ENCODE measurements around the gene TYRO3.

TYRO3 gene

GRCh38 chr15:41559239-41559782 lies 299 bp downstream of the TYRO3 start:
- H3K4me2 ChIP-seq: peak overlapping the region; percentile 97
- peak overlapping the region; percentile 61 for H3K9ac ChIP-seq
- no peaks in the 10 kb centered on the region for H3K27me3 ChIP-seq (ENCODE audit: insufficient read depth, low read depth)
- no peak overlapping the region for H3K27ac ChIP-seq
- peaks cover 22% of the 10 kb centered on the region for H3K4me1 ChIP-seq (ENCODE audit: low read depth, poor library complexity, severe bottlenecking)
- H2AFZ ChIP-seq (ENCODE audit: low read depth): peak overlapping the region; percentile 73
- H4K20me1 ChIP-seq (ENCODE audit: insufficient read depth): no peaks in the 10 kb centered on the region
- H3K79me2 ChIP-seq (ENCODE audit: insufficient read depth, low read depth): no peaks in the 10 kb centered on the region
- TF ChIP-seq, protein P1, sequence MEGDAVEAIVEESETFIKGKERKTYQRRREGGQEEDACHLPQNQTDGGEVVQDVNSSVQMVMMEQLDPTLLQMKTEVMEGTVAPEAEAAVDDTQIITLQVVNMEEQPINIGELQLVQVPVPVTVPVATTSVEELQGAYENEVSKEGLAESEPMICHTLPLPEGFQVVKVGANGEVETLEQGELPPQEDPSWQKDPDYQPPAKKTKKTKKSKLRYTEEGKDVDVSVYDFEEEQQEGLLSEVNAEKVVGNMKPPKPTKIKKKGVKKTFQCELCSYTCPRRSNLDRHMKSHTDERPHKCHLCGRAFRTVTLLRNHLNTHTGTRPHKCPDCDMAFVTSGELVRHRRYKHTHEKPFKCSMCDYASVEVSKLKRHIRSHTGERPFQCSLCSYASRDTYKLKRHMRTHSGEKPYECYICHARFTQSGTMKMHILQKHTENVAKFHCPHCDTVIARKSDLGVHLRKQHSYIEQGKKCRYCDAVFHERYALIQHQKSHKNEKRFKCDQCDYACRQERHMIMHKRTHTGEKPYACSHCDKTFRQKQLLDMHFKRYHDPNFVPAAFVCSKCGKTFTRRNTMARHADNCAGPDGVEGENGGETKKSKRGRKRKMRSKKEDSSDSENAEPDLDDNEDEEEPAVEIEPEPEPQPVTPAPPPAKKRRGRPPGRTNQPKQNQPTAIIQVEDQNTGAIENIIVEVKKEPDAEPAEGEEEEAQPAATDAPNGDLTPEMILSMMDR (conservative IDR thresholded peaks at IDR 0.05; ENCODE audit: low read depth, low read length): no peak
- H3K36me3 ChIP-seq (ENCODE audit: insufficient read depth): no peaks in the 10 kb centered on the region
- H3K4me3 ChIP-seq (IDR thresholded peaks at IDR 0.05; ENCODE audit: insufficient read depth, low read depth, low read length): no peak overlapping the region

GRCh38 chr15:41560572-41560874 lies 1.5 kb downstream of the TYRO3 start:
- no peak overlapping the region for H3K9ac ChIP-seq
- H4K20me1 ChIP-seq (ENCODE audit: insufficient read depth): no peaks in the 10 kb centered on the region
- no peaks in the 10 kb centered on the region for H3K36me3 ChIP-seq (ENCODE audit: insufficient read depth)
- H2AFZ ChIP-seq (ENCODE audit: low read depth): no peak overlapping the region
- peaks cover 26% of the 10 kb centered on the region for H3K4me1 ChIP-seq (ENCODE audit: low read depth, poor library complexity, severe bottlenecking)
- TF ChIP-seq, protein P1 (conservative IDR thresholded peaks at IDR 0.05; ENCODE audit: low read depth, low read length): no peak
- no peaks in the 10 kb centered on the region for H3K27me3 ChIP-seq (ENCODE audit: insufficient read depth, low read depth)
- H3K79me2 ChIP-seq (ENCODE audit: insufficient read depth, low read depth): no peaks in the 10 kb centered on the region
- no peak overlapping the region for H3K4me3 ChIP-seq (IDR thresholded peaks at IDR 0.05; ENCODE audit: insufficient read depth, low read depth, low read length)
- H3K4me2 ChIP-seq: no peak overlapping the region; the same call in 1 of the 2 replicates
- no peak overlapping the region for H3K27ac ChIP-seq

GRCh38 chr15:41561104-41561776 lies 2.2 kb downstream of the TYRO3 start:
- no peak overlapping the region for H2AFZ ChIP-seq (ENCODE audit: low read depth)
- H3K27ac ChIP-seq: no peak overlapping the region
- peaks cover 26% of the 10 kb centered on the region for H3K4me1 ChIP-seq (ENCODE audit: low read depth, poor library complexity, severe bottlenecking)
- no peaks in the 10 kb centered on the region for H4K20me1 ChIP-seq (ENCODE audit: insufficient read depth)
- no peak overlapping the region for H3K4me3 ChIP-seq (IDR thresholded peaks at IDR 0.05; ENCODE audit: insufficient read depth, low read depth, low read length)
- H3K79me2 ChIP-seq (ENCODE audit: insufficient read depth, low read depth): no peaks in the 10 kb centered on the region
- H3K4me2 ChIP-seq: no peak overlapping the region
- no peaks in the 10 kb centered on the region for H3K36me3 ChIP-seq (ENCODE audit: insufficient read depth)
- TF ChIP-seq, protein P1 (conservative IDR thresholded peaks at IDR 0.05; ENCODE audit: low read depth, low read length): no peak
- no peaks in the 10 kb centered on the region for H3K27me3 ChIP-seq (ENCODE audit: insufficient read depth, low read depth)
- no peak overlapping the region for H3K9ac ChIP-seq

DNA sequence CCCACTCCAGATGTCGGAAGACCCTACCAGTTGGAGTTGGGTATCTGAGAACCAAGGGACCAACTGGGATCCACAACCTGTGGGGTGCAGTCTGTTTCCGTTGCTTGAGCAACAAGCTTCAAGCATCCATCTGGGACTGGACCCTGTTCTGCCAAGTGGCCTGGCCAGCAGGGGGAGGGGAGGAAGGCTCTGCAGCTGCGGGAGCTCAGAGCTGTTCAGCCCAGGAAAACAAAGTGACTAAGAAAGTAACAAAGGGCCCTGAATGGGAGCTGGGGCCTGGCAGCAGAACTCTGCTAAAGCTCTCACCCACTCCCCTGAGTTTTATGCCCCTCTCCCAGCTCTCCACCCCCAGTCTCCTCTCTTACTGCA lies 2.7 kb downstream of the TYRO3 start:
- Histone ChIP-seq H3K27me3 (ENCODE audit: insufficient read depth, low read depth) (no peaks in the 10 kb centered on the region), H3K4me1 (ENCODE audit: low read depth, poor library complexity, severe bottlenecking) (peaks cover 26% of the 10 kb centered on the region), H3K36me3 (ENCODE audit: insufficient read depth) (no peaks in the 10 kb centered on the region), H2AFZ (ENCODE audit: low read depth) (no peak overlapping the region), H3K79me2 (ENCODE audit: insufficient read depth, low read depth) (no peaks in the 10 kb centered on the region), H4K20me1 (ENCODE audit: insufficient read depth) (no peaks in the 10 kb centered on the region), H3K4me2 (no peak overlapping the region), H3K27ac (no peak overlapping the region), H3K4me3 (IDR thresholded peaks at IDR 0.05; ENCODE audit: insufficient read depth, low read depth, low read length) (no peak overlapping the region), H3K9ac (no peak overlapping the region)
- TF ChIP-seq, protein P1 (conservative IDR thresholded peaks at IDR 0.05; ENCODE audit: low read depth, low read length): no peak
